Sigmoid colon (tissue), 7 donors: ENCODE results near the gene AP2S1. TPM values are rescaled to one million over a fixed set of nuclear protein-coding genes. Genes with fewer than 3 reads are reported as not detected.

Source experiments
- DNase-seq: peaks from one replicate; pipeline ENCODE4 v3.0.0-alpha.2; 2019
- H3K27ac ChIP-seq, 4 donors: fragments of 200-600 bp; sonication (generic); one replicate each; pipeline ENCODE4 v1.5.1; 2016 to 2019; ENCODE audit warnings: mild to moderate bottlenecking in 1 of 4
- H3K27me3 ChIP-seq, 3 donors: fragments of 200-600 bp; sonication (generic); one replicate each; pipeline ENCODE4 v1.5.1; 2019; ENCODE audit warnings: mild to moderate bottlenecking in 1 of 3
- H3K36me3 ChIP-seq, 4 donors: fragments of 200-600 bp; sonication (generic); one replicate each; pipeline ENCODE4 v1.5.1; 2016 to 2019
- H3K4me1 ChIP-seq, 4 donors: fragments of 200-600 bp; sonication (generic); one replicate each; pipeline ENCODE4 v1.5.1; 2017 to 2019
- H3K4me3 ChIP-seq, 4 donors: fragments of 200-600 bp; sonication (generic); one replicate each; pipeline ENCODE4 v1.5.1; 2017 to 2019; ENCODE audit warnings: mild to moderate bottlenecking in 2 of 4, moderate library complexity in 1 of 4
- H3K9me3 ChIP-seq, 4 donors: fragments of 200-600 bp in 3 of 4; sonication (generic) in 3 of 4; one replicate each; pipeline versions ENCODE4 v1.5.1 to v1.6.1; 2013 to 2019
- EP300 ChIP-seq, 4 donors: sonication (generic); formaldehyde crosslinking; IDR thresholded peaks; one replicate each; pipeline ENCODE4 v1.6.1; 2017; ENCODE audit warnings: antibody characterized with exemption in 4 of 4
- POLR2A ChIP-seq, 2 donors: fragments of 450-650 bp; IDR thresholded peaks; one replicate each; pipeline ENCODE4 v1.6.1; 2016; ENCODE audit warnings: antibody characterized with exemption in 2 of 2, mild to moderate bottlenecking in 2 of 2, moderate library complexity in 2 of 2
- POLR2AphosphoS5 ChIP-seq, 4 donors: sonication (generic); formaldehyde crosslinking; IDR thresholded peaks; one replicate each; pipeline ENCODE4 v1.6.1; 2017; ENCODE audit warnings: antibody characterized with exemption in 4 of 4
- WGBS, 2 donors: extraction: QIAGEN DNeasy Blood & Tissue Kit; methylation state at CpG; one replicate each; pipeline ENCODE4 v1.1.7; 2013; 5-methylcytosine and 5-hydroxymethylcytosine counted together
- intact Hi-C: fragments of 100-400 bp; cut with DNase I; formaldehyde crosslinking; loops from one replicate; pipeline ENCODE4 v1.15.1; 2023
- polyA plus RNA-seq, 3 donors: library from polyadenylated mRNA; stranded (reverse); fragments of 200-250 nt; gene quantifications; one replicate each; pipeline ENCODE4 v1.2.3, GENCODE V29; 2013
- total RNA-seq, 4 donors: library from RNA; depleted of rRNA; stranded (reverse); fragments of >200 nt; gene quantifications; one replicate each; pipeline ENCODE4 v1.1.0, GENCODE V29; 2016
- TF ChIP-seq, protein P1 (sequence below), 4 experiments: fragments of 450-650 bp in 3 of 4; fragments of 200-600 bp in 1 of 4; IDR thresholded peaks; one replicate each; pipeline ENCODE4 v1.5.1; 2016 to 2019; ENCODE audit warnings: antibody characterized with exemption in 4 of 4, mild to moderate bottlenecking in 3 of 4, moderate library complexity in 2 of 4
- donor health status: healthy with polysubstance abuse.
- donor health status: Bipolar disorder and iron deficiency.
- donor health status: healthy.

The AP2S1 gene
- total and polyA plus RNA-seq, 7 donors = 52.4 to 167 (median 84.3) TPM

DNA sequence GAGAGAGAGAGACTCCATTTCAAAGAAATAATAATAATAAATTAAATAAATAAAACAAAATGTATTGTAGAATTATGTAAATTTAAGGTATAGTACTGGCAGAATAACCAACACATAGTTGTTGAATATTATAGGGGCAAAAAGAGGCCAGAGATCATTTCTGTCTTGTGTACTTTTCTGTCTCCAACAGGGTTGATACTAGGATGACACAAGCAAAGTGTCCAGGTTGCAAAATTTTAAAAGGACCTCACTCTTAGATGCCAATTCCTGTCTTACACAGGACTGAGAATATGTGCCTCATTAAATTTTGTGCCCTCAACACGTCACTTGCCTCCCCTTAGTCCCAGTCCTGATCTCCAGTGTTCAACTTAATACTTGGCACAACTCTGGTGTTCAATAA lies 2.2 kb upstream of the AP2S1 start:
- H3K27ac ChIP-seq = no peak overlapping the region
- H3K9me3 ChIP-seq = no peaks in the 10 kb centered on the region
- no peak for TF ChIP-seq POLR2AphosphoS5 (IDR thresholded peaks at IDR 0.05)
- no peak for TF ChIP-seq EP300 (IDR thresholded peaks at IDR 0.05)
- TF ChIP-seq, protein P1, sequence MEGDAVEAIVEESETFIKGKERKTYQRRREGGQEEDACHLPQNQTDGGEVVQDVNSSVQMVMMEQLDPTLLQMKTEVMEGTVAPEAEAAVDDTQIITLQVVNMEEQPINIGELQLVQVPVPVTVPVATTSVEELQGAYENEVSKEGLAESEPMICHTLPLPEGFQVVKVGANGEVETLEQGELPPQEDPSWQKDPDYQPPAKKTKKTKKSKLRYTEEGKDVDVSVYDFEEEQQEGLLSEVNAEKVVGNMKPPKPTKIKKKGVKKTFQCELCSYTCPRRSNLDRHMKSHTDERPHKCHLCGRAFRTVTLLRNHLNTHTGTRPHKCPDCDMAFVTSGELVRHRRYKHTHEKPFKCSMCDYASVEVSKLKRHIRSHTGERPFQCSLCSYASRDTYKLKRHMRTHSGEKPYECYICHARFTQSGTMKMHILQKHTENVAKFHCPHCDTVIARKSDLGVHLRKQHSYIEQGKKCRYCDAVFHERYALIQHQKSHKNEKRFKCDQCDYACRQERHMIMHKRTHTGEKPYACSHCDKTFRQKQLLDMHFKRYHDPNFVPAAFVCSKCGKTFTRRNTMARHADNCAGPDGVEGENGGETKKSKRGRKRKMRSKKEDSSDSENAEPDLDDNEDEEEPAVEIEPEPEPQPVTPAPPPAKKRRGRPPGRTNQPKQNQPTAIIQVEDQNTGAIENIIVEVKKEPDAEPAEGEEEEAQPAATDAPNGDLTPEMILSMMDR (IDR thresholded peaks at IDR 0.05) = no peak
- H3K36me3 ChIP-seq = no peaks in the 10 kb centered on the region
- H3K4me3 ChIP-seq = no peak overlapping the region
- WGBS, 2 donors = 72 to 88% methylated on average over 1 of the region's 1 CpG
- intact Hi-C loops = loop anchor here (10.0 kb wide), 1 partner anchor 248 kb away; the partner anchor contains the start of gene CALM3
- peaks cover 0 to 40% (median 34%) of the 10 kb centered on the region in 4 donors for H3K4me1 ChIP-seq
- DNase-seq = no peak
- no peaks in the 10 kb centered on the region for H3K27me3 ChIP-seq

GRCh38 chr19:46849610-46850009 lies 1.0 kb downstream of the AP2S1 start:
- Histone ChIP-seq H3K4me1 (peaks cover 0 to 47% (median 41%) of the 10 kb centered on the region in 4 donors), H3K4me3 (peak overlapping the region; percentile 73 to 96 (median 92)), H3K36me3 (peaks cover 0 to 12% (median 3%) of the 10 kb centered on the region in 4 donors), H3K27ac (peak overlapping the region; percentile 87 to 97 (median 93)), H3K27me3 (no peaks in the 10 kb centered on the region), H3K9me3 (no peaks in the 10 kb centered on the region)
- intact Hi-C loops = loop anchor here (10.0 kb wide), 1 partner anchor 245 kb away; the partner anchor contains the start of gene CALM3
- WGBS, 2 donors = 63 to 66% methylated on average over 5 of the region's 5 CpGs
- TF ChIP-seq POLR2A (IDR thresholded peaks at IDR 0.05) = no peak
- no peak for TF ChIP-seq POLR2AphosphoS5 (IDR thresholded peaks at IDR 0.05)
- no peak for TF ChIP-seq EP300 (IDR thresholded peaks at IDR 0.05)
- TF ChIP-seq, protein P1 (IDR thresholded peaks at IDR 0.05) = no peak
- peak; percentile 60 for DNase-seq

DNA sequence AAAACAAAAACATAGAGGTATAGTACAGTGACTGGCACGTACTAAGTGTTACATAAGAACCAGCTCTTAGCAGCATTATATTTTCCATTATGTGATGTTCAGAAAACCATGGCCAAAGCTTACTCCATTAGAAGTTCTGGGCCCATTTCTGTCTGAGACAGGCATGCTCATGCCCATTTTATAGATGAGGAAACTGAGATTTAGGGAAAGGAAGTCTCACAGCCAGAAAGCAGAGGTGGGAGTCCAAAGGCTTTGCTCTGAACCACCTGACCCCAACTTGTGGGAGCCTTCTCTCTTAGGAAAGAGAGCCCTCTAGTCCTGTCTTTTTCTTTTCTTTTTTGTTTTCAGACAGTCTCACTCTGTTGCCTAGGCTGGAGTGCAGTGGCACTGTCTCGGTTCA lies 2.3 kb downstream of the AP2S1 start:
- H3K4me1 ChIP-seq = peaks cover 0 to 47% (median 41%) of the 10 kb centered on the region in 4 donors
- H3K27me3 ChIP-seq = no peaks in the 10 kb centered on the region
- H3K36me3 ChIP-seq = peaks cover 0 to 24% (median 12%) of the 10 kb centered on the region in 4 donors
- H3K27ac ChIP-seq = peak overlapping the region in 3 of 4 donors; percentile 87 to 97 (median 93)
- WGBS, 2 donors = 94 to 97% methylated on average over 2 of the region's 2 CpGs
- H3K9me3 ChIP-seq = no peaks in the 10 kb centered on the region
- peak; percentile 6 for DNase-seq
- intact Hi-C loops = no loop called here
- H3K4me3 ChIP-seq = no peak overlapping the region
- TF ChIP-seq, protein P1 (IDR thresholded peaks at IDR 0.05) = no peak
- TF ChIP-seq EP300 (IDR thresholded peaks at IDR 0.05) = no peak

GRCh38 chr19:46847528-46847927 lies 3.1 kb downstream of the AP2S1 start:
- intact Hi-C loops = no loop called here
- WGBS, 2 donors = 87 to 92% methylated on average over 11 of the region's 11 CpGs
- TF ChIP-seq EP300 (IDR thresholded peaks at IDR 0.05) (peak in 1 of 4 donors; percentile 3), POLR2A (IDR thresholded peaks at IDR 0.05) (no peak), POLR2AphosphoS5 (IDR thresholded peaks at IDR 0.05) (peak; percentile 78 to 93 (median 89))
- TF ChIP-seq, protein P1 (IDR thresholded peaks at IDR 0.05) = no peak
- DNase-seq = peak; percentile 76
- Histone ChIP-seq H3K4me1 (peaks cover 0 to 49% (median 42%) of the 10 kb centered on the region in 4 donors), H3K27ac (peak overlapping the region in 3 of 4 donors; percentile 87 to 97 (median 93)), H3K4me3 (no peak overlapping the region), H3K27me3 (no peaks in the 10 kb centered on the region), H3K36me3 (peaks cover 0 to 32% (median 18%) of the 10 kb centered on the region in 4 donors), H3K9me3 (no peaks in the 10 kb centered on the region)
